Prostate gland (tissue), 2 donors: ENCODE data around the gene INTS15.

ENCODE experiments used
- CTCF ChIP-seq, 4 experiments: fragments of 200-600 bp in 2 of 4; fragments of 450-650 bp in 2 of 4; sonication (generic) in 2 of 4; IDR thresholded peaks; 1 replicate in 3 of 4; 2 replicates in 1 of 4; pipeline ENCODE4 v1.5.1; 2016 to 2019; ENCODE audit warnings: antibody characterized with exemption in 4 of 4, mild to moderate bottlenecking in 2 of 4, moderate library complexity in 2 of 4
- POLR2A ChIP-seq: fragments of 450-650 bp; IDR thresholded peaks from one replicate; pipeline ENCODE4 v1.6.1; 2016; ENCODE audit warnings: antibody characterized with exemption, mild to moderate bottlenecking
- POLR2AphosphoS5 ChIP-seq: sonication (generic); formaldehyde crosslinking; IDR thresholded peaks from one replicate; pipeline ENCODE4 v1.6.1; 2017; ENCODE audit warnings: antibody characterized with exemption

- TF ChIP-seq POLR2AphosphoS5 (no peak), CTCF (IDR thresholded peaks at IDR 0.05) (no peak), POLR2A (no peak)
Observed at GRCh38 chr7:6563936-6564770, 25.7 kb upstream of the INTS15 start.
